ENCODE measurements around the gene SYT9.

The SYT9 gene

DNA sequence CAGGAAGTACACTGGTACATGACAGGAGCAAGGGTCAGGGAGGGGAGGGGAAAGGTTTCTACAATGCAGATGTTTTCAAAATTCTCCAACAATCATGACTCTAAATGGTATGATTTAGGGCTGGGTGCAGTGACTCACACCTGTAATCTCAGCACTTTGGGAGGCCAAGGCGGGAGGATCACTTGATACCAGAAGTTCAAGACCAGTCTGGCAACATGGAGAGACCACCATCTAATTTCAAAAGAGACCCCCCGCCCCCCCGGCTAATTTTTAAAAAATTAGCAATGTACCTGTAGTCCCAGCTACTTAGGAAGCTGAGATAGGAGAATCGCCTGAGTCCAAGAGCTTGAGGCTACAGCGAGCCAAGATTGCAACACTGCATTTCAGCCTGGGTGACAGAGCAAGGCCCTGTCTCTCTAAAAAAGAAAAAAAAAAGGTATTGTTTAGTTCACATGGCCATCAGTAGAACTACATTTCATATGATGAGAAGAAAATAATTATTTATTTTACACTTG, 217.7 kb downstream of the SYT9 start:
- DNase-seq (ENCODE audit: low read depth in 2 of 2): no peak

DNA sequence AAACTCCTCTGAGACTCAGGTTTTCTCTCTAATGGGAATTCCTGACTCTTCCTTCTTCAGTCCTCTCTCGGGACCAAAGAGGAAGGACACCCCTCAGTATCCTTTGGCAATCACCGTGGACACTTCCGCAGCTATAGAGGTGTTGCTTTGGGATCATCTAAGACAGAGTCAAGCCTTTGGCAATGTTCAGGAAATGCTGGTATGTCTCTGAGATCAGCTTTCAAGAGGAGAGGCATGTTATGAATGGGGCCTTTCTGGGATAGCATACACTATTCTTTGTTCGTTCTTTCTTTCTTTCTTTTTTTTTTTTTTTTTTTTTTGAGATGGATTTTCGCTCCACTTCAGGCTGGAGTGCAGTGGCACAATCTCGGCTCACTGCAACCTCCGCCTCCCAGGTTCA, 219.4 kb downstream of the SYT9 start:
- DNase-seq (ENCODE audit: low read depth in 2 of 2): no peak

DNA sequence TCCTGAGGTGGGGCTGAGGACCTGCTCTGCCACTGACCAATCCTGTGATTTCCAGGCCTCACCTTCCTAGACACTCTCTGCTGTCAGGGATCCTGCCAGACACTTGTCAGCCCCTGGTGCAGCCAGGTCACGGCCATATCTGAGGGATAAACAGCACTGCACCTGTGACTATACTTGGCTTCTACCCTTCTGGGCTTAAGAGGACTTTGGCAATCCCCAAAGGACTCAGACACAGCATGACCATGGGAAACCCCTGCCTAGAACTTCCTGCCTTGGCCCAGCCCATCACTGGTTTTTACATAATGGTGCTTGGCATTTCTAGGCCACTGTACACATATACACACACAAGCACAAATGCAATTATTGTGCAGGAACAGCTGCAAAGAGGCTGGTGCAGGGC, 222.0 kb downstream of the SYT9 start:
- no peak for DNase-seq (ENCODE audit: low read depth in 2 of 2)

DNA sequence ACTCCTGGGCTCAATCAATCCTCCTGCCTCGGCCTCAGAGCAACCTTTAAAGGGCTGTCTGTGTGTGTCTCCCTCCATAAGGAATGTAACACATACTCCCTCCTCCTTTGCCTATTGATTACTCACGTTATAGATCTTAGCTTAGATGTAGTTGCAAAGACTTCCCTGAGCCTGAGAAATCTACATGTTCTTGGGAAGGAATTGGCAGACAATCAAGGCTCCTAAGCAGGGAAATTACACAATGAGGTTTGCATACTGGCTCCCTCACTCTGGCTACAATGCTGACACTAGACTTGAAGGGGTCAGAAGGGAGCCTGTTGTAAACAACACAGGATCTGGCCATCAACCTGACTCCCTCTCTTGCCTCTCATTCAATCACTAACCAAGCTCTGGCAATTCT, 228.4 kb downstream of the SYT9 start:
- no peak for DNase-seq (ENCODE audit: low read depth in 2 of 2)

DNA sequence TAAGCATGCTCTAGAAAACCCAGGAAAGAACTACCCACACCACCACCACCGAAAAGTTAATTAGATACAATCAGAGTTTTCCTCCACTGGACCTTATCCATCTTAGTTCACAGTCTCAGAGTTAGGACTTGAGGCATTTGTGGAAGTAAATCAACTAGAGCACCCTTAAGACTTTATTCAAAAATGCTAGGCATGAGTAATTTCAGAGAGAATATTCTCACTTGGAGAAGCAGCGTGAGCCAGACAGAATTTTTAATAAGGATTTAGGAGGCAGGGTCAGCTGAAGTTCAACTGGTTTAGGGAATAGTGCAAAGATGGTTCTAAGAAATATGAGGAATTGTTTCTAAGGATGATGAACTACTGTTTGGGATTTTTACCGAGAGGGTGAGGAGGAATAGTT, 232.4 kb downstream of the SYT9 start:
- no peak for DNase-seq (ENCODE audit: low read depth in 2 of 2)

DNA sequence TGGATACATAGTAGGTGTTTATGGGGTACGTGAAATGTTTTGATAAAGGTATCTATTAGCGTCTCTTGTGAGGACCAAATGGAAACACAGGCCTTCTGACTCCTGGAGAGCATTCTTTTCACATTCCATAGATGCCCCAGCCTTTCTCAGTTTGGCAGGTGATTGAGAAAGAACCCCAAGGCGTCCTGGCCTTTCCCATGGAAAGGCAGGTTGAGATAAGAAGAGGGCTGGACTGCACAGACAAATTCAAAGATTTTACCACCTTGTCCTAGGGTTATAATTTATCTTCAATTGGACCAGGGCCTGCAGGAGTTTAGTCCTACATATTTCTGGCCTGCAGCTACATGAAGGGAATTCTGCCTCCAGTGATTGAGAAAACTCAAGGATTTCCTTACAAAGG, 232.9 kb downstream of the SYT9 start:
- no peak for DNase-seq (ENCODE audit: low read depth in 2 of 2)

DNA sequence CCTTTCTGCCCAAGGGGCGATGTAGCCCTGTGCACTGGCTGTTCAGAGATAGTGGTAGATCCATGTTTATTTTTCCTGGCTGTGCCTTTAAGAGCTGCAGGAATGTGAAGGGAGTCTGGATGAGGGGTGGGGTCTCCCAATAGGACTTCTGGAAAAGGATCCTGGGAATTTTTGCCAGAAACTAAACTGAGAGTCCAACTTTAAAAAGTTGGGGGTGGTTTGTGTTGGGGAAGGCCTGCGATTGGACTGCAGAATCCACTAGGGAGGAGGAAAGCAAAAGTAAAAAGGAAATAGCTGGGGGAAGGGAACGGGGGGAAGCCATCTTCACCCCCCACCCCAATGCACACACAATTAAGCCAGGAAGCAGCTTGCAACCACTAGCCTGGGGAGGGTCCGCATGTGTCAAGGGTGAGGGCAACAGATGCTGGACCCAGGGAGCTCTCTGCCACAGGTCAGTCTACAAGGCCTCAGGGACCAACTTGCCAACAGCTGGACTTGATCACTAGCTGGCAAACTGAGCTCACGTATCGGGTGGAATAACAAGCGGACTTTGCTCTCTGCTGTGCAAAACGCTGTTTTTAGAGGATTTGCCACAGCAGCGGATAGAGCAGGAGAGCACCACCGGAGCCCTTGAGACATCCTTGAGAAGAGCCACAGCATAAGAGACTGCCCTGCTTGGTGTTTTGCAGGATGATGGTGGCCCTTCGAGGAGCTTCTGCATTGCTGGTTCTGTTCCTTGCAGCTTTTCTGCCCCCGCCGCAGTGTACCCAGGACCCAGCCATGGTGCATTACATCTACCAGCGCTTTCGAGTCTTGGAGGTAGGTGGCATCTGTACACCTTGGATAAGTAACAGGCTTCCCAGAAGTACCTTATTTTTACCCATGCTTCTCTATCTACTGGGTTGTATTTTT, 233.7 kb downstream of the SYT9 start, which contains the start of gene OLFML1:
Gene OLFML1 (plus strand): TSS at position 321 of the 912 bp plus-strand sequence. CDS start 370 bp downstream, at position 691.
- no peak for DNase-seq (ENCODE audit: low read depth in 2 of 2)

- no peak for DNase-seq (ENCODE audit: low read depth in 2 of 2)
Observed at GRCh38 chr11:7486098-7486780, 234.5 kb downstream of the SYT9 start.

- no peak for DNase-seq (ENCODE audit: low read depth in 2 of 2)
Observed at GRCh38 chr11:7486781-7487140, 235.1 kb downstream of the SYT9 start.

DNA sequence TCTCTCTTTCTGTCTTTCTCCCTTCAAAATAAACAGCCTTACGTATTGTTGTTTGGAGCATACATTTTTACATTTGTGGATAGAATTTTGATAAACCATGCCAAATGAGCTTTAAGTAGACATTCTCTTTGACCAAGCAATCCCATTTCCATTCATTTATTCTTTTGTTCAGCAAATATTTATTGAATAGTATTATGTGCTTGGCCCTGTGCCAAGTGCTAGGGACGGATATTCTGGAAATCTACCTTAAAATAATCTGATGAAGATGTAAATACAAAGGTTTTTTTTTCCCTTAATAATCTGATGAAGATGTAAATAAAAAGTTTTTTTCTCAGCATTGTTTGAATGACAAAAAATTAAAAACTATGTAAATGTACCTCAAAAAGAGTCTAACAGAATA, 235.7 kb downstream of the SYT9 start:
- DNase-seq (ENCODE audit: low read depth in 2 of 2): no peak

GRCh38 chr11:7488681-7489080, 237.0 kb downstream of the SYT9 start:
- no peak for DNase-seq (ENCODE audit: low read depth in 2 of 2)

DNA sequence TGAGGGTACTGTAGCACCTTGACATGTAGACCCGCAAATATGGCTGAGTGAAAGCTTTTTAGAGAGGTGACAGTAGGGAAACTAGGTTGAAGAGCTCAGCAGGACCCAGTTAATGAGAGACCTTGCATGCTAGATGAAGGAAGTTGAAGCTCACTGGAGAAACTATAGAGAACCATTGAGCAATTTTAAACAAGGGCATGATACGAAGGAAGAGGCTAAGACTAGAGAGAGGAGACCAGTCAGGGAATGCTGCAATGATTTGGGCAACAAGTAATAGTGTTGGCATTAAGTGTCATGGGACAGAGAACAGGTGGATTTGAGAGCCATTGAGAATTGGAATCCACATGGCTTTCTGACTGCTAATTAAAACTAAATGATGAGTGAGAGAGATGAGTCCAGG, 237.7 kb downstream of the SYT9 start:
- no peak for DNase-seq (ENCODE audit: low read depth in 2 of 2)

DNA sequence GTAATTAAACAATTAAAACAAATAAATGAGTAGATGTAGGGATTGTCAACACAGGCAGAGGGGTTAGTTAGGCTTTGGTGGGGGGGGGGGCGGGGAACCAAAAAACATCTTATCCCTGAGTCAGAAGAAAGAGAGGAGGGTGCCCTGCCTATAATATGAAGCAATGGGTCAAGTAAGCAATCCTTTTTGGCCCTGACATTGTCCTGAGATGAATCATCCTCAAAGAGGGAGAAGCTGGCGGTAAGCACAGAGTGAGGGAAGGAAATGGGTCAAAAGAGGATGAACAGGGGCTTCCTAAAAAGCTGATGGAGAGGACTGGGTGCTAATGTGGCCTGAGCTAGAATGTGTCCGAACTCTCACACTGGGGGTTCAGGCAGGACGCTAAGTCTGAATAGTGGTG, 238.3 kb downstream of the SYT9 start:
- DNase-seq (ENCODE audit: low read depth in 2 of 2): no peak

DNA sequence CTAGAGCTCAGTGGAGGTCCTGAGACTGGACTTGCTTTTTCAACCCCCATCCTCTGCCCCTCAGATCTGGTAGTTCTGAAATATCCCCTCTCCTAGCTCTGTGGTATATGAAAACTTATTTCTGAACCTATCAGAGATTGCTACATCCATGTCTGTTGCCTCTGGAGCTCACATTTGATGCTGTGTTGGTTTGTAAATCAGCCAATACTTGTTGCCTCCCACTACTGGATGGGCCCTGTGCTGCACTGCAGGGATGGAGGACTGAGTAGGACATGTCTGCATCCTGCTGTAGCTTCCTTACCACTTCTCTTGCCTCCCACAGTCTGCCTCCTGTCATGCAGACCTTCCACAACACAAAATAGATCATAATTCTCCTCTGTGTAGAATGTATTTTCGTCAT, 238.8 kb downstream of the SYT9 start:
- no peak for DNase-seq (ENCODE audit: low read depth in 2 of 2)

GRCh38 chr11:7492253-7492652, 240.5 kb downstream of the SYT9 start:
- no peak for DNase-seq (ENCODE audit: low read depth in 2 of 2)

DNA sequence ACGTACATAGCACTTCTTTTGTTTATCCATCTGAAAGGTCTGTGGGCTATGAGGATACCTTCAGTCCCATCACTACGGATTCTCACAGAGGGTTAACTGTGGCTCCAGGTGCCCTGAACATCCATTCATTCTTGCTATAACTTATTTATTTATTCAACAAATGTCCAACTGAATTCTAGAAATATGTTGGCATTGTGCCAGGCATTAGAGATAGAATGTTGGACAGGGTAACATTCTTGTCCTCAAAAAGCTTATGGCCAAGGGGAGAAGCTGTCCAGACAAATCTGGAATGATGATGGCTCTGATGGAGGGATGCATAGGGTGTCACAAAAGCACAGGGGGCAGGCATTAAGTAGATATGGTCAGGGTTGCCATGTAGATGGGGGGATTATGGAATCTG, 242.0 kb downstream of the SYT9 start:
- DNase-seq (ENCODE audit: low read depth in 2 of 2): no peak

DNA sequence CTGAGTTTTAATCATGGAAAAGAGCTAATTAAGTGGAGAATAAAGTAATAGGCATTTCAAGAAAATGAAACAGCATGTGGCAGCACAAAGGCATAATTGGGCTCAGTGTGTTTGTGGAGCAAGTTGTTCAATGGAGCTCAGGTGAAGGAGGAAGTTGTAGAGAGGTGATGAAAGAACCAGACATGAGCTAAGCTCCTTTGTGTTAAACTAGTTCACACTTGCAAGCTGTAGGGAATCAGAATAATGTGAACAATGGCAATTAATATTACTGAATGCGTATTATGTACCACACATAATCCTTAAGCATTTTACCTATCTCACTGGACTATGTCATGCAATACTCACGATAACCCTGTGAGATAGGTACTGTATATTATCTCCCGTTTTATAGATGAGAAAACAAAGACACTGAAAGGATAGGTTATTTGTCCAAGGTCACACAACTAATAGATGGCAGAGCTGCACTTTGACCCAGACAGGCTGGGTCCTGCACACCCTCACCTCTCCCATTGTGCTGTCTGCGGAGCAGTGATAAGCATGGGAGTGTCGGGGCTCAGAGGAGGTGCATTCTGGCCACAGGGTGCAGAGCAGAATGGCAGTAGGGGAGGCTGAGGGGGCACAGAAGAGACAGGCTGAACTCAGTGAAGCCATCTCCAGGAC, 242.5 kb downstream of the SYT9 start:
- DNase-seq (ENCODE audit: low read depth in 2 of 2): no peak

DNA sequence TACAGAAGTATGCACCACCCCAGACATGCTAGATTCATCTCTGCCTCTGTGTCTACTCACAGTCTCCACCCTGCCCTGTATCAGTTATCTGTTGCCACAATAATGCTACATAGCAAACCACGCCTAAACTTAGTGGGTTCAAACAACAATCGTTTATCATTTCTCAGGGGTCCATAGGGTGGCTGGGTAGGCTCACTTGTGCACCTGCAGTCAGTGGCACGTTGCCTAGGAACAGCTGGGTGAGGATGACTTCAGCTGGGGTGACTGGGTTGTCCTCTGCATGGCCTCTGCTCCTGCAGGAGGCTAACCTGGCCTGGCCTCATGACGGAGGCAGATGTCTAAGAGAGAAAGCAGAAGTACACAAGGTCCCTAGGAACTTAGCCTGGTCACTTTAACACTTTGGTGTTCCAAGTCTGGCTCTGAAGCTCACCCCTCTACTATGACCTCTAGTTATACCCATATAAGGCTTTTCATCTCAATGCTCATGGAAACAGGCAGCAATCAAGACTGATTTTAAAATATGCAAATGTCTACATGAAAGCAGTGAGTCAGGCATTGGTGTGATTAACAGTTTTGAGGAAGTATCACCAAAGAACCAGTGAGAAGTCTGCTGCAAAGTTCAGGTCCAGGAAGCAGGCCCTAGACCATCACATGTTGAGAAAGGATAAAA, 244.3 kb downstream of the SYT9 start:
- no peak for DNase-seq (ENCODE audit: low read depth in 2 of 2)

DNA sequence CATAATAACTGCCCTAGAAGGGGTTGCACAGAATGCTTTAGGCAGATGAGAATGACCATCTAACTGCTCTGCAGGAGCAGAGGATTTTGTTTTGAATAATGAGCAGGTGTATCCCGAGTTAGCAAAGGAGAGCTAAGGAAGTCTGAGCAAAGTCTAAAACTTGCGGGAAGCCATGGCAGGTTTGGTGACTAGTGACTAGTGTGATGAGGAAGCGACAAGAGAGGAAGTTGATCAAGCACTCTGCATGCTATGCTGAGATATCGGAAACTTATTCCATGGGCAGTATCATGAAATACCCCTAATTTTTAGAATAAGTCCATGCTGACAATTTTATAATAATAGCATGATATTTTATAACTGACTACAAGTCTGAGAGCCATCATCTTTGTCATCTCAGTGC, 246.5 kb downstream of the SYT9 start:
- DNase-seq (ENCODE audit: low read depth in 2 of 2): no peak

- no peak for DNase-seq (ENCODE audit: low read depth in 2 of 2)
Observed at GRCh38 chr11:7499081-7499480, 247.4 kb downstream of the SYT9 start.

DNA sequence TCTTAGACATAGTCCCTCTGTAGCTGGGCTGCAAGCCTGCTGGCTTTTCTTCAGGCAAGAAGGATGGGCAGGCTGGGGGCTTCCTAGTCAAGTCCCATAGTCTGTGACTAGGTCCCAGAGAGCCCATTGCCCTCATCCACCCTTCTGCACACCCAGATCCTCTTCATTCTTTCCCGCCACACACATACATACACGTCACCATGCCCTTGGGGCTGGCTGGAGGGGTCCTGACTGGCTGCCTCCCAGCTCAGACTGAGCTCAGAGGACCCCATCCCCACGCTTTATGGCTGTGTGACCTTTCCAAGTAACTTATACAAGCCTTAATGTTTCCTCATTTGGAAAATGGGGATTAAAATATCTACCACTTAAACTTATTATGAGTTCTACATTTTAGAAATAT, 248.5 kb downstream of the SYT9 start:
- no peak for DNase-seq (ENCODE audit: low read depth in 2 of 2)

GRCh38 chr11:7501251-7501650, 249.5 kb downstream of the SYT9 start:
- no peak for DNase-seq (ENCODE audit: low read depth in 2 of 2)

Data from stimulated activated CD4-positive, alpha-beta T cell treated with anti-CD3 and anti-CD28 coated beads, Interleukin-1b, Interleukin-23, amount 100 ng/mL, for 4 hours (primary cell).